Right lobe of liver (tissue), 4 donors: Measurements from ENCODE around the gene TXNL1.

ENCODE experiments used
- CTCF ChIP-seq, 4 donors: fragments of 200-600 bp in 3 of 4; fragments of 450-650 bp in 1 of 4; IDR thresholded peaks; one replicate each; pipeline versions ENCODE4 v1.5.1 to v1.8.0; 2016 to 2022; ENCODE audit warnings: antibody characterized with exemption in 4 of 4, mild to moderate bottlenecking in 2 of 4
- POLR2A ChIP-seq: fragments of 450-650 bp; IDR thresholded peaks from one replicate; pipeline ENCODE4 v1.6.1; 2017; ENCODE audit warnings: antibody characterized with exemption, mild to moderate bottlenecking
- donor health status: DM: no; HTN: no; CAD: no.
- donor health status: DM: no; HTN: no; CAD: no.
- donor health status: DM: no; HTN: yes; CAD: no.

DNA sequence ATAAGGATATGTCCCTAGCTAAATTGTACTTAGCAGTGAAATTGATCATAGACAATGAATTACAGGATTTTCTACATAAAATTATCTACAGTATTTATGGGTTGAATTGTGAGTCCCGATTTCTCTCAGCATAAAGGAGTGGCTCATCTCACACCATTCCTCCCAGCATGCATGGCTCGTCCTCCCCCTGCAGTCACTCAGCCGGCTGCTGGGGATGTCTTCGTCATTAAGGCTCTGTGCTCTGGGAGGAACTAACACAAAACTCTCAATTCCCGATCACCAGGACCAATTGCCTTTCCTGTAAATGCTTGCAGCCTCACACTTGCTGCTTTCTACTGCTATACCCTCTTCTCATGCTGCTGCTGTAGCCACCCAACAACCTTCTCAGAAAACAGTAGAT, 75.9 kb downstream of the TXNL1 start:
- no peak for TF ChIP-seq POLR2A
- TF ChIP-seq CTCF (IDR thresholded peaks at IDR 0.05) = no peak
